ENCODE measurements around the gene TBC1D10A. TPM values are rescaled to one million over a fixed set of nuclear protein-coding genes. Genes with fewer than 3 reads are reported as not detected.

Gene TBC1D10A
- total RNA-seq, 1 donor from 2014 or later = 7.9 TPM

DNA sequence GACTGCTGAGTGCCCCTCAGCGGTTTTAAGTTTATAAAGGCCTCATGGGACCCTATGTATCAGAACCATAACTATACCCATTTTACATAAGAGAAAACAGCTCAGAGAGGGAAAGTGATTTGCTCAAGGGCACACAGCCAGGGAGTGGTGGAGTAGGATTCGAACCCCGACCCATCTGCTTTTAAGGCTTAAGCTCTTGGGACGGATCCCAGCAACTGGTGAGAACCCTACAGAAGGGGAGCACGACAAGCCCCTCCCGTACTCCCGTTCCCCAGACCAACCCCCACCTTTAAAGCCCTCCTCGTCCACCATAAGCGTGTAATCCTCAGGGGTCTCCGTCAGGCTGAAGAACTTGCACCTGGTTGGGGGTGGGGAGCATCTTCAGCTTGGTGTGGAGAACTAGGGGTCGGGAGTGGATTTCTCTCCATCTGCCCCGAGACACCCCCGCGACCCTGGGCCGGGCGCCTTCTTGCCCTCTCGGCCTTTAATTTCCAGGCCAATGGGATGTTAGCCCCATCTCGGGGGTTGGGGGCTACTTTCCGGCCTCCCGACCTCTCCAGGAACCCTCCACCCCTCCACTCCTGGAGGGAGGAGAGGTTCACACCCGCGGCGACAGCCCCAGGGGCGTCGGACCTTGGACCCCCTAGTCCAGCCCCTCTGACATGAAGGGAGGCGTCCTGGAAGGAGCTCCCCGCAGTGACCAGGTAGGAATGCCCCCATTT, 38.2 kb downstream of the TBC1D10A start:
- no peaks in the 10 kb centered on the region for H3K9me3 Mint-ChIP-seq (ENCODE audit: unreplicated experiment)
- peaks cover 10% of the 10 kb centered on the region for H3K4me1 Mint-ChIP-seq (ENCODE audit: unreplicated experiment)
- TF ChIP-seq, protein P1, sequence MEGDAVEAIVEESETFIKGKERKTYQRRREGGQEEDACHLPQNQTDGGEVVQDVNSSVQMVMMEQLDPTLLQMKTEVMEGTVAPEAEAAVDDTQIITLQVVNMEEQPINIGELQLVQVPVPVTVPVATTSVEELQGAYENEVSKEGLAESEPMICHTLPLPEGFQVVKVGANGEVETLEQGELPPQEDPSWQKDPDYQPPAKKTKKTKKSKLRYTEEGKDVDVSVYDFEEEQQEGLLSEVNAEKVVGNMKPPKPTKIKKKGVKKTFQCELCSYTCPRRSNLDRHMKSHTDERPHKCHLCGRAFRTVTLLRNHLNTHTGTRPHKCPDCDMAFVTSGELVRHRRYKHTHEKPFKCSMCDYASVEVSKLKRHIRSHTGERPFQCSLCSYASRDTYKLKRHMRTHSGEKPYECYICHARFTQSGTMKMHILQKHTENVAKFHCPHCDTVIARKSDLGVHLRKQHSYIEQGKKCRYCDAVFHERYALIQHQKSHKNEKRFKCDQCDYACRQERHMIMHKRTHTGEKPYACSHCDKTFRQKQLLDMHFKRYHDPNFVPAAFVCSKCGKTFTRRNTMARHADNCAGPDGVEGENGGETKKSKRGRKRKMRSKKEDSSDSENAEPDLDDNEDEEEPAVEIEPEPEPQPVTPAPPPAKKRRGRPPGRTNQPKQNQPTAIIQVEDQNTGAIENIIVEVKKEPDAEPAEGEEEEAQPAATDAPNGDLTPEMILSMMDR (IDR thresholded peaks at IDR 0.05; ENCODE audit: unreplicated experiment) = no peak
- no peak for DNase-seq (ENCODE audit: low spot score)
- H3K36me3 Mint-ChIP-seq (ENCODE audit: low read depth, unreplicated experiment) = peaks cover 10% of the 10 kb centered on the region
- H3K27ac Mint-ChIP-seq (ENCODE audit: unreplicated experiment) = peak overlapping the region; percentile 67
- H3K4me3 Mint-ChIP-seq (ENCODE audit: unreplicated experiment) = peak overlapping the region; percentile 77
- H3K27me3 Mint-ChIP-seq (ENCODE audit: unreplicated experiment) = peaks cover 3% of the 10 kb centered on the region

DNA sequence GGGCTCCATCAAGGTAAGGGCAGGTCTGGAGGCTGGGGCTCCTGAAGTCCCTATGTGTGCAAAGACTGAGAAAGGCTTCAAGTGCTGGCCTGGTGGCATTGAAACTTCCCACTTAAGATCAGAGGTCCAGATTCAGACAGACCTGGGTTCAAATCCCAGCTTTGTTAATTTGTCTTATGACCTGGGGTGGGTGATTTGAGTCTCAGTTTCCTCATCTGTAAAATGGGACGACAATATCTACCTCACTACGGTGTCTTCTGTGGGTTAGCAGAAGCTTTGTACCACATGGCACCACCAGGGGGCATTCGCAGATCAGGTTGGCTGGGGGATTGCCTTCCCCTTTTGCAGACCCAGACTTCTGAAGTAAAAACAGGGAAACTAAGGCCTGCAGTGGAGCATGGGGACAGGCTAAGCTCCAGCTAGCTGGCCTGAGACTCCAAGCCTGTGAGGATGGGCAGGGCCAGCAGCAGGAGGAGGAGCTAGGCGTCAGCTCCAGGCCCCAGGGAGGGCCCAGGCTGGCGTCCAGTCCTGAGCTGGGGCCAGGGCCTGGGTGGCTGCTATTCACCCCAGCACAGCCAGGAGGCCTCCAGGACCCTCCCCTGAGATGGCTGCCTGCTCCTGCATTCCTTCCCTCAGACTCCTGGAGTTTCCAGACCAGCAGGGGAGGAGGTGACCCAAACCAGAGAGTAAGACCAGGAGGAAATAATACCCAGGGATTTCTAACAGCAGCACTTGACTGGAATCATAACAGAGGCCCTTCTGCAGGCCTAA, 38.9 kb downstream of the TBC1D10A start:
- Mint-ChIP-seq H3K27ac (ENCODE audit: unreplicated experiment) (peak overlapping the region; percentile 67), H3K4me1 (ENCODE audit: unreplicated experiment) (peaks cover 10% of the 10 kb centered on the region), H3K4me3 (ENCODE audit: unreplicated experiment) (peak overlapping the region; percentile 77), H3K27me3 (ENCODE audit: unreplicated experiment) (peaks cover 1% of the 10 kb centered on the region), H3K36me3 (ENCODE audit: low read depth, unreplicated experiment) (peaks cover 3% of the 10 kb centered on the region), H3K9me3 (ENCODE audit: unreplicated experiment) (no peaks in the 10 kb centered on the region)
- TF ChIP-seq, protein P1 (IDR thresholded peaks at IDR 0.05; ENCODE audit: unreplicated experiment) = peak; percentile 83
- peak; percentile 82 for DNase-seq (ENCODE audit: low spot score)

DNA sequence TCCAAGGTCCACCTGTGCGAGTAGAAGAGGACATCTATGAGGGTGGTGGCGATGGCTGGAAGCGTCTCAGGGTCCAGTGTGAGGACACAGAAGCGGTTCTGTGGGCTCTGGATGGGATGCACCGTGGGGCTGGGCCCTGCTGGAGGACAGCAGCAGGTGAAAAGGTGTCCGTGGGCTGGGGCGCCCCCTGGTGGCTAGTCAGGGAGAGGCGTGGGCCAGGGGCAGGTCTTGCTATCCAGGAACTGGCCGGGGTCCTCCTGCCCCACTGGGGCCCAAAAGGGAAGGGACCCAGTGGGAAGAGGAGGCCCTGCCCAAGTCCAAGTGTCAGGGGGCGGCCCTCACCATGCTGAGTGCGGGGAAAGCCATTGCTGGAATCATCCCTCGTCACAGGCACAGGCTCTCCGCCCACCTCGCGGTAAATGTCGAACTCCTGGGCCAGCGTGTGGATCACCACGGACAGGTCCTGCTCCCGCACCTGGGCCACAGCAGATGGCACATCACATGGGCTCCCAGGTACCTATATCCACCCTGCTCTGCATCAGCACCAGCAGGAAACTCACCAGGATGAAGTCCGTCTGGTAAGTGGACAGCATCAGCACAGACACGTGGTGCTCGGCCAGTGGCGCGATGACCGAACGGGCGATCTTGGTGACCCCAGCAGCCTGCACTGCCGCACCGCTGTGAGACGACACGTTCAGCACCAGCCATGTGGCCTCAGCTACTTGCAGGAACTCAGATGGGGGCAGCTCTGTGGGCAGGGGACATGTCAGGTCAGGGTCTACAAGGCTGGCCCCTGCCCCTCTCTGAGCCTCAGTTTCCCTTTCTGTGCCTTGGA, 39.7 kb downstream of the TBC1D10A start:
- TF ChIP-seq, protein P1 (IDR thresholded peaks at IDR 0.05; ENCODE audit: unreplicated experiment) = peak; percentile 94
- peaks cover 1% of the 10 kb centered on the region for H3K27me3 Mint-ChIP-seq (ENCODE audit: unreplicated experiment)
- peak overlapping the region; percentile 7 for H3K4me3 Mint-ChIP-seq (ENCODE audit: unreplicated experiment)
- H3K9me3 Mint-ChIP-seq (ENCODE audit: unreplicated experiment) = no peaks in the 10 kb centered on the region
- peak; percentile 89 for DNase-seq (ENCODE audit: low spot score)
- H3K27ac Mint-ChIP-seq (ENCODE audit: unreplicated experiment) = no peak overlapping the region
- H3K4me1 Mint-ChIP-seq (ENCODE audit: unreplicated experiment) = peaks cover 10% of the 10 kb centered on the region
- peaks cover 3% of the 10 kb centered on the region for H3K36me3 Mint-ChIP-seq (ENCODE audit: low read depth, unreplicated experiment)

- no peak overlapping the region for H3K27ac Mint-ChIP-seq (ENCODE audit: unreplicated experiment)
- H3K9me3 Mint-ChIP-seq (ENCODE audit: unreplicated experiment) = no peaks in the 10 kb centered on the region
- peaks cover 1% of the 10 kb centered on the region for H3K27me3 Mint-ChIP-seq (ENCODE audit: unreplicated experiment)
- TF ChIP-seq, protein P1 (IDR thresholded peaks at IDR 0.05; ENCODE audit: unreplicated experiment) = no peak
- no peak for DNase-seq (ENCODE audit: low spot score)
- peaks cover 5% of the 10 kb centered on the region for H3K4me1 Mint-ChIP-seq (ENCODE audit: unreplicated experiment)
- H3K36me3 Mint-ChIP-seq (ENCODE audit: low read depth, unreplicated experiment) = peaks cover 3% of the 10 kb centered on the region
- H3K4me3 Mint-ChIP-seq (ENCODE audit: unreplicated experiment) = no peak overlapping the region
Observed at GRCh38 chr22:30286331-30286730, 40.4 kb downstream of the TBC1D10A start.

All from endothelial cell (in vitro differentiated cells).